Endothelial cell of umbilical vein (primary cell): ENCODE results near the gene CEMIP. TPM values are rescaled to one million over a fixed set of nuclear protein-coding genes. Genes with fewer than 3 reads are reported as not detected.

Experiments used
- BruUV-seq: library from RNA; stranded (reverse); fragments of 400-500 nt; replicated peaks from 2 replicates; lab custom pipeline; 2021; lab: Mats Ljungman, UMichigan
- CTCF ChIA-PET: fragments of 300-600, 350-600 bp; sonication (Branson Sonifier 250); formaldehyde crosslinking; loops from one replicate; lab custom pipeline; 2021; ENCODE audit warnings: antibody characterized with exemption, inconsistent platforms; lab: Charles Lee
- POLR2A ChIA-PET: fragments of 300-600, 350-600 bp; sonication (Branson Sonifier 250); formaldehyde crosslinking; loops from one replicate; lab custom pipeline; 2021; ENCODE audit warnings: antibody characterized with exemption, inconsistent platforms; lab: Charles Lee
- DNase-seq: peaks from one replicate; pipeline ENCODE4 v3.0.0-alpha.2; 2011; ENCODE audit warnings: low read depth, low spot score
- FAIRE-seq: peaks from 2 replicates; lab custom pipeline; 2011; peaks lifted over from hg19 to GRCh38; lab: Jason Lieb, UNC
- H2AFZ ChIP-seq: 2 replicates; pipeline ENCODE4 v1.6.0; 2012; ENCODE audit warnings: low read depth, low read length, control low read depth, inconsistent platforms
- H3K27ac ChIP-seq: 2 replicates; pipeline ENCODE4 v1.5.1; 2011; ENCODE audit warnings: low read depth, mild to moderate bottlenecking, control low read depth, low read length, moderate library complexity; ENCODE audit not compliant: insufficient read depth
- H3K27me3 ChIP-seq, 2 experiments: 2 replicates each; pipeline versions ENCODE4 v1.6.0 to v1.6.1; 2011; ENCODE audit warnings: low read length in 2 of 2, mixed read lengths in 1 of 2; ENCODE audit not compliant: control insufficient read depth in 2 of 2, insufficient read depth in 2 of 2
- H3K36me3 ChIP-seq, 2 experiments: 2 replicates in 1 of 2; 3 replicates in 1 of 2; pipeline ENCODE4 v1.5.1; 2011; ENCODE audit warnings: low read length in 2 of 2, mild to moderate bottlenecking in 1 of 2, moderate library complexity in 1 of 2; ENCODE audit not compliant: control insufficient read depth in 2 of 2, insufficient read depth in 2 of 2; ENCODE audit errors: extremely low read depth in 1 of 2
- H3K4me1 ChIP-seq: 3 replicates; pipeline ENCODE4 v1.5.1; 2011; ENCODE audit warnings: mild to moderate bottlenecking, low read length; ENCODE audit not compliant: control insufficient read depth, insufficient read depth; ENCODE audit errors: extremely low read depth
- H3K4me2 ChIP-seq: 2 replicates; pipeline ENCODE4 v1.6.1; 2011; ENCODE audit warnings: low read length, control low read depth, mixed read lengths; ENCODE audit not compliant: insufficient read depth
- H3K4me3 ChIP-seq, 3 experiments: fragments of 200-600 bp in 1 of 3; sonication (generic), shearing (Covaris generic) in 1 of 3; replicated peaks in 1 of 3; 2 replicates each; pipeline ENCODE4 v1.5.1; 2011 to 2016; ENCODE audit warnings: control low read depth in 3 of 3, low read length in 3 of 3, mild to moderate bottlenecking in 2 of 3, inconsistent platforms in 1 of 3, low read depth in 1 of 3, moderate library complexity in 1 of 3; ENCODE audit not compliant: insufficient read depth in 1 of 3
- H3K79me2 ChIP-seq: 2 replicates; pipeline ENCODE4 v1.6.0; 2012; ENCODE audit warnings: low read length, inconsistent platforms; ENCODE audit not compliant: control insufficient read depth, insufficient read depth
- H3K9ac ChIP-seq: replicated peaks from 2 replicates; pipeline ENCODE3; 2011; ENCODE audit warnings: low read length, control low read depth; ENCODE audit not compliant: insufficient read depth; ENCODE audit errors: extremely low read depth
- H3K9me1 ChIP-seq: replicated peaks from 3 replicates; pipeline ENCODE4 v1.6.0; 2011; ENCODE audit warnings: mild to moderate bottlenecking, low read length; ENCODE audit not compliant: control insufficient read depth, insufficient read depth; ENCODE audit errors: extremely low read depth
- H3K9me3 ChIP-seq: replicated peaks from 2 replicates; pipeline ENCODE4 v1.5.1; 2012; ENCODE audit warnings: low read length, inconsistent platforms; ENCODE audit not compliant: control insufficient read depth, insufficient read depth
- H4K20me1 ChIP-seq: replicated peaks from 2 replicates; pipeline ENCODE3; 2011; ENCODE audit warnings: mild to moderate bottlenecking, low read length; ENCODE audit not compliant: control insufficient read depth, insufficient read depth; ENCODE audit errors: extremely low read depth
- CTCF ChIP-seq, 2 donors: IDR thresholded peaks; 1 replicate in 1 of 2; 2 replicates in 1 of 2; pipeline ENCODE4 v1.5.1; 2011; ENCODE audit warnings: low read length in 2 of 2, mild to moderate bottlenecking in 2 of 2, moderate library complexity in 2 of 2, control low read depth in 1 of 2, inconsistent platforms in 1 of 2, low read depth in 1 of 2; ENCODE audit not compliant: insufficient read depth in 1 of 2; ENCODE audit errors: extremely low read depth in 1 of 2
- EZH2 ChIP-seq: IDR thresholded peaks from 2 replicates; pipeline ENCODE4 v1.6.1; 2012; ENCODE audit warnings: borderline replicate concordance, low read depth, mild to moderate bottlenecking, moderate library complexity, low read length, inconsistent platforms; ENCODE audit not compliant: severe bottlenecking
- FOS ChIP-seq: IDR thresholded peaks from 2 replicates; pipeline ENCODE4 v1.6.1; 2011; ENCODE audit warnings: mild to moderate bottlenecking, low read length, moderate library complexity, borderline replicate concordance; ENCODE audit not compliant: insufficient read depth
- GATA2 ChIP-seq: IDR thresholded peaks from 2 replicates; pipeline ENCODE4 v1.7.0; 2011; ENCODE audit warnings: low read depth, mild to moderate bottlenecking, moderate library complexity, mixed read lengths, low read length; ENCODE audit not compliant: insufficient read length, insufficient read depth
- JUN ChIP-seq: IDR thresholded peaks from 2 replicates; pipeline ENCODE4 v1.6.1; 2011; ENCODE audit warnings: borderline replicate concordance, low read depth; ENCODE audit not compliant: insufficient read length, insufficient read depth
- MAX ChIP-seq: IDR thresholded peaks from 2 replicates; pipeline ENCODE4 v1.6.1; 2011; ENCODE audit not compliant: insufficient read depth, insufficient read length
- MYC ChIP-seq: IDR thresholded peaks from one replicate; pipeline ENCODE4 v1.6.1; 2011; ENCODE audit warnings: mild to moderate bottlenecking, low read depth, low read length
- POLR2A ChIP-seq: IDR thresholded peaks from 2 replicates; pipeline ENCODE4 v1.6.1; 2012; ENCODE audit warnings: low read depth, mild to moderate bottlenecking, control low read depth, low read length
- POLR2AphosphoS5 ChIP-seq: IDR thresholded peaks from 2 replicates; pipeline ENCODE4 v1.6.1; 2012; ENCODE audit warnings: low read depth, mild to moderate bottlenecking, control low read depth, low read length, moderate library complexity; ENCODE audit not compliant: insufficient read depth
- dilution Hi-C: fragments of 300-500 bp; cut with MboI; formaldehyde crosslinking; loops from one replicate; pipeline ENCODE4 v1.15.0; 2019; ENCODE audit warnings: low sequenced_read_pairs; ENCODE audit not compliant: extremely low pct_ligation_motif_present
- intact Hi-C: fragments of 100-400 bp; cut with micrococcal nuclease; formaldehyde crosslinking; loops from one replicate; pipeline ENCODE4 v1.10.0; 2022
- polyA plus RNA-seq, 4 experiments: library from polyadenylated mRNA; depleted of rRNA in 3 of 4; stranded (reverse) in 3 of 4; unstranded in 1 of 4; fragments of >200 nt; gene quantifications; 2 replicates each; pipeline versions ENCODE4 v1.2.1 to v1.2.3, GENCODE V29; 2011 to 2012; ENCODE audit warnings: missing spikeins in 1 of 4
- total RNA-seq: library from RNA; stranded (reverse); gene quantifications from 2 replicates; pipeline ENCODE4 v1.2.3, GENCODE V29; 2021

The CEMIP gene
- total and polyA plus RNA-seq, 2 donors (not counting 3 experiments of a cell fraction or from before 2014, with no cell fraction given), result 0.01 TPM; not detected in 1

- no peaks in the 10 kb centered on the region for H3K79me2 ChIP-seq
- H4K20me1 ChIP-seq, result no peaks in the 10 kb centered on the region
- no peak overlapping the region for H3K9ac ChIP-seq
- no peak overlapping the region for H3K27ac ChIP-seq
- H3K9me3 ChIP-seq, result no peaks in the 10 kb centered on the region
- FAIRE-seq (no peak), DNase-seq (no peak)
- H3K36me3 ChIP-seq, result peaks cover 0 to 6% of the 10 kb centered on the region in 2 experiments
- no peak overlapping the region for H3K4me2 ChIP-seq
- intact Hi-C loops, result no loop called here
- ChIA-PET CTCF (interaction anchor here (0.5 to 6.5 kb wide), 53 partner anchors 8 to 551 kb away, joined by 3 to 101 read pairs (median 5); partner anchors contain the start of genes ABHD17C, CEMIP and MESD), POLR2A (no interaction called here)
- H3K27me3 ChIP-seq, result no peaks in the 10 kb centered on the region
- no peak overlapping the region for H2AFZ ChIP-seq
- BruUV-seq, result no TSS peak
- no peak overlapping the region for H3K4me3 ChIP-seq
- no peaks in the 10 kb centered on the region for H3K9me1 ChIP-seq
- no peaks in the 10 kb centered on the region for H3K4me1 ChIP-seq
- no peak for TF ChIP-seq FOS
- no peak for TF ChIP-seq GATA2
- no peak for TF ChIP-seq POLR2AphosphoS5
- TF ChIP-seq CTCF (IDR thresholded peaks at IDR 0.05; ENCODE audit: extremely low read depth in 1 of 2, insufficient read depth in 1 of 2, low read depth in 1 of 2, low read length in 2 of 2), result no peak
- no peak for TF ChIP-seq MYC
- no peak for TF ChIP-seq POLR2A
- no peak for TF ChIP-seq MAX
- no peak for TF ChIP-seq EZH2
- TF ChIP-seq JUN, result no peak
- dilution Hi-C loops, result no loop called here
These were observed 190.1 kb downstream of the CEMIP start for GRCh38 chr15:80969316-80969715.
